ENCODE data around the gene C5.
A peak's percentile ranks its signal among the peaks of the same experiment; 100 is the strongest.

C5 gene

GRCh38 chr9:120989065-120989464 is 61.0 kb downstream of the C5 start:
- Histone ChIP-seq H3K4ac (ENCODE audit: low read depth in 1 of 2, low read length in 2 of 2) (no peak overlapping the region), H3K14ac (ENCODE audit: low read length in 2 of 2) (no peak overlapping the region), H3K4me3 (ENCODE audit: insufficient read depth in 1 of 2, low read depth in 1 of 2, low read length in 2 of 2) (no peak overlapping the region), H3K4me2 (ENCODE audit: low read length, poor library complexity, severe bottlenecking) (no peak overlapping the region), H2AFZ (ENCODE audit: low read depth, low read length) (no peak overlapping the region), H3K27me3 (ENCODE audit: control insufficient read depth in 1 of 2, insufficient read depth in 1 of 2, low read length in 2 of 2) (no peaks in the 10 kb centered on the region), H3K9me3 (ENCODE audit: control insufficient read depth, low read length) (no peaks in the 10 kb centered on the region), H2BK5ac (ENCODE audit: low read depth, low read length, poor library complexity, severe bottlenecking) (no peak overlapping the region), H4K91ac (ENCODE audit: low read length) (no peak overlapping the region), H2BK120ac (ENCODE audit: low read depth, low read length) (no peak overlapping the region), H3K4me1 (ENCODE audit: control insufficient read depth, insufficient read depth, low read depth, low read length) (no peaks in the 10 kb centered on the region), H4K8ac (ENCODE audit: low read length) (no peak overlapping the region), H3K79me1 (replicated peaks; ENCODE audit: low read length, poor library complexity, severe bottlenecking) (no peaks in the 10 kb centered on the region), H3K9ac (ENCODE audit: low read length) (no peak overlapping the region), H3K36me3 (ENCODE audit: control insufficient read depth in 1 of 2, insufficient read depth in 2 of 2, low read depth in 1 of 2, low read length in 2 of 2) (no peaks in the 10 kb centered on the region), H3K23ac (ENCODE audit: low read length in 2 of 2) (no peak overlapping the region), H3K18ac (ENCODE audit: low read depth in 1 of 2, low read length in 2 of 2) (no peak overlapping the region), H2AK5ac (ENCODE audit: low read length, severe bottlenecking) (no peak overlapping the region), H2BK12ac (ENCODE audit: low read length in 2 of 2) (no peak overlapping the region), H2BK15ac (ENCODE audit: low read depth, poor library complexity, severe bottlenecking) (no peak overlapping the region), H3K27ac (ENCODE audit: low read length, poor library complexity, severe bottlenecking) (no peak overlapping the region)
- DNase-seq, result no peak
- WGBS, result 95% methylated on average over 3 of the region's 4 CpGs

DNA sequence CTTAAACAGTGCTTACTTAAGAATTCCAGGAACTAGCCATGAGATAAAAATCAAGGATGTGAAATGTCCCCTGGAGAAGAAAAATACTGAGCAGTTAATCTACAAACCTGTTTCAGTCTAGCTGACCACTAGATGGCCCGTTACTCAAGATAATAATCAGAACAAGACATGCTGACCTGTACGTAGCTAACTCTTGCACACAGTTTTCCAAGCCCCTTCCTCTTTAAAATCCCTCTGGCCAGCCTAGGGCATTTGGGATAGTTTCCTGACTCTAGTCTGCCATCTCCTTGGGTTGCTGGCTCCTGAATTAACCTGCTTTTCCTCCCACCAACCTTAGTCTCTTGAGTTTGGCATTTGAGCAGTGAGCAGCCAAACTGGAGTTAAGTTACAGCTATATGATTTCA is 64.3 kb downstream of the C5 start:
- H2BK5ac ChIP-seq (ENCODE audit: low read depth, low read length, poor library complexity, severe bottlenecking), result no peak overlapping the region
- no peaks in the 10 kb centered on the region for H3K4me1 ChIP-seq (ENCODE audit: control insufficient read depth, insufficient read depth, low read depth, low read length)
- H4K8ac ChIP-seq (ENCODE audit: low read length), result no peak overlapping the region
- peak; percentile 74 for DNase-seq
- 5% methylated on average over 2 of the region's 2 CpGs for WGBS
- no peak overlapping the region for H3K4me2 ChIP-seq (ENCODE audit: low read length, poor library complexity, severe bottlenecking)
- no peak overlapping the region for H3K23ac ChIP-seq (ENCODE audit: low read length in 2 of 2)
- H3K4ac ChIP-seq (ENCODE audit: low read depth in 1 of 2, low read length in 2 of 2), result no peak overlapping the region
- H4K91ac ChIP-seq (ENCODE audit: low read length), result no peak overlapping the region
- no peak overlapping the region for H3K27ac ChIP-seq (ENCODE audit: low read length, poor library complexity, severe bottlenecking)
- H3K27me3 ChIP-seq (ENCODE audit: control insufficient read depth in 1 of 2, insufficient read depth in 1 of 2, low read length in 2 of 2), result no peaks in the 10 kb centered on the region
- H3K4me3 ChIP-seq (ENCODE audit: insufficient read depth in 1 of 2, low read depth in 1 of 2, low read length in 2 of 2), result no peak overlapping the region
- H3K9me3 ChIP-seq (ENCODE audit: control insufficient read depth, low read length), result no peaks in the 10 kb centered on the region
- no peaks in the 10 kb centered on the region for H3K79me1 ChIP-seq (replicated peaks; ENCODE audit: low read length, poor library complexity, severe bottlenecking)
- no peak overlapping the region for H3K14ac ChIP-seq (ENCODE audit: low read length in 2 of 2)
- H2AFZ ChIP-seq (ENCODE audit: low read depth, low read length), result no peak overlapping the region
- H2BK120ac ChIP-seq (ENCODE audit: low read depth, low read length), result no peak overlapping the region
- H3K9ac ChIP-seq (ENCODE audit: low read length), result no peak overlapping the region
- H3K36me3 ChIP-seq (ENCODE audit: control insufficient read depth in 1 of 2, insufficient read depth in 2 of 2, low read depth in 1 of 2, low read length in 2 of 2), result no peaks in the 10 kb centered on the region
- H2BK15ac ChIP-seq (ENCODE audit: low read depth, poor library complexity, severe bottlenecking), result no peak overlapping the region
- H2BK12ac ChIP-seq (ENCODE audit: low read length in 2 of 2), result no peak overlapping the region
- no peak overlapping the region for H3K18ac ChIP-seq (ENCODE audit: low read depth in 1 of 2, low read length in 2 of 2)
- H2AK5ac ChIP-seq (ENCODE audit: low read length, severe bottlenecking), result no peak overlapping the region

DNA sequence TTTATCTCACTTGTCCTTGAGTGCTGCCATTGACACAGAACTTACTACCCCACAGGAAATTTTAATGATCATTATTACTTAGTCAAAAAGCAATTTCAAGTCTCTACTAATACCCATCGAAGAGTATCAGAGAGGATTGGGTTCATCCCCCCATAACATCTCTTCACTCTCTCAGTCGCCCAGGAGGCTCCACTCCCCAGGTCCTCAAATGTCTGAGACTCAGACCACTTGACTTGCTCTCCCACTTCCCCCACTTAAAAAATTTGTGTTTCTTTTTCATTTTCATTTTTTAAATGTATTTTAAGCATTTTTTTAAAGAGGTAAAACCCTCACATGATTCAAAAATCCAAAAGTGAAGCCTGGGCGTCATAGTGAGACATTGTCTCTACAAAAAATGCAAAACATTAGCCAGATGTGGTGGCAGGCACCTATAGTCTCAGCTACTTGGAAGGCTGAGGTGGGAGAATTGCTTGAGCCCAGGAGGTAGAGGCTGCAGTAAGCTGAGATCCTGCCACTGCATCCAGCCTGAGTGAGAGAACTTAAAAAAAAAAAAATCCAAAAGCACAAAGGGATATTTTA is 66.7 kb downstream of the C5 start:
- 85% methylated on average over 3 of the region's 3 CpGs for WGBS
- no peak overlapping the region for H4K91ac ChIP-seq (ENCODE audit: low read length)
- no peak overlapping the region for H2AFZ ChIP-seq (ENCODE audit: low read depth, low read length)
- H3K9me3 ChIP-seq (ENCODE audit: control insufficient read depth, low read length), result no peaks in the 10 kb centered on the region
- H3K4ac ChIP-seq (ENCODE audit: low read depth in 1 of 2, low read length in 2 of 2), result no peak overlapping the region
- no peak overlapping the region for H4K8ac ChIP-seq (ENCODE audit: low read length)
- H3K36me3 ChIP-seq (ENCODE audit: control insufficient read depth in 1 of 2, insufficient read depth in 2 of 2, low read depth in 1 of 2, low read length in 2 of 2), result peaks cover 0 to 3% of the 10 kb centered on the region in 2 experiments
- no peak overlapping the region for H2BK15ac ChIP-seq (ENCODE audit: low read depth, poor library complexity, severe bottlenecking)
- no peak overlapping the region for H3K23ac ChIP-seq (ENCODE audit: low read length in 2 of 2)
- no peak overlapping the region for H2BK5ac ChIP-seq (ENCODE audit: low read depth, low read length, poor library complexity, severe bottlenecking)
- H3K4me2 ChIP-seq (ENCODE audit: low read length, poor library complexity, severe bottlenecking), result no peak overlapping the region
- no peak for DNase-seq
- H3K79me1 ChIP-seq (replicated peaks; ENCODE audit: low read length, poor library complexity, severe bottlenecking), result no peaks in the 10 kb centered on the region
- peak overlapping the region; percentile 52 for H3K9ac ChIP-seq (ENCODE audit: low read length)
- no peak overlapping the region for H3K4me3 ChIP-seq (ENCODE audit: insufficient read depth in 1 of 2, low read depth in 1 of 2, low read length in 2 of 2)
- H2BK120ac ChIP-seq (ENCODE audit: low read depth, low read length), result no peak overlapping the region
- H3K4me1 ChIP-seq (ENCODE audit: control insufficient read depth, insufficient read depth, low read depth, low read length), result no peaks in the 10 kb centered on the region
- H3K14ac ChIP-seq (ENCODE audit: low read length in 2 of 2), result no peak overlapping the region
- H3K27me3 ChIP-seq (ENCODE audit: control insufficient read depth in 1 of 2, insufficient read depth in 1 of 2, low read length in 2 of 2), result no peaks in the 10 kb centered on the region
- no peak overlapping the region for H2BK12ac ChIP-seq (ENCODE audit: low read length in 2 of 2)
- no peak overlapping the region for H3K18ac ChIP-seq (ENCODE audit: low read depth in 1 of 2, low read length in 2 of 2)
- H3K27ac ChIP-seq (ENCODE audit: low read length, poor library complexity, severe bottlenecking), result no peak overlapping the region
- no peak overlapping the region for H2AK5ac ChIP-seq (ENCODE audit: low read length, severe bottlenecking)

DNA sequence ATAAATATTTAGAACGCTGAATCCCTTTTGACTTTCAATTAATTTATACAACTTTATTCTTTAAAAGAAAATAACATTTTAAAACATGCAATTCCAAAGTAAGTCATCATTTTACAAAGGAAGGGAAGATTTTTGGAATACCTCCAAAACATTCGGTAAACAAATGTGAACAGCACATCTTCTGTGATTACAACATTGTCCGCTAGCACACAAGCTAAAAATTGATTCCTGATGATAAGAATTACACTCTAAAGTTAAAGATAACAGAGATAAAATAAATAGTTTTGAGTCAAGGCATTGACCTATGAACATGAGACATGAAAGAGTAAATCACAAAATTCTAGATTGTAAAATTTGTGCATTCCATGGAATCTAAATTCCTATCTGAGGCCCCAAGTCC is 67.2 kb downstream of the C5 start:
- Histone ChIP-seq H3K18ac (ENCODE audit: low read depth in 1 of 2, low read length in 2 of 2) (no peak overlapping the region), H4K8ac (ENCODE audit: low read length) (no peak overlapping the region), H3K4me3 (ENCODE audit: insufficient read depth in 1 of 2, low read depth in 1 of 2, low read length in 2 of 2) (no peak overlapping the region), H3K27ac (ENCODE audit: low read length, poor library complexity, severe bottlenecking) (no peak overlapping the region), H3K4ac (ENCODE audit: low read depth in 1 of 2, low read length in 2 of 2) (no peak overlapping the region), H2BK120ac (ENCODE audit: low read depth, low read length) (no peak overlapping the region), H3K36me3 (ENCODE audit: control insufficient read depth in 1 of 2, insufficient read depth in 2 of 2, low read depth in 1 of 2, low read length in 2 of 2) (peaks cover 0 to 3% of the 10 kb centered on the region in 2 experiments), H3K14ac (ENCODE audit: low read length in 2 of 2) (no peak overlapping the region), H2AFZ (ENCODE audit: low read depth, low read length) (no peak overlapping the region), H2AK5ac (ENCODE audit: low read length, severe bottlenecking) (no peak overlapping the region), H3K79me1 (replicated peaks; ENCODE audit: low read length, poor library complexity, severe bottlenecking) (no peaks in the 10 kb centered on the region), H2BK15ac (ENCODE audit: low read depth, poor library complexity, severe bottlenecking) (no peak overlapping the region), H3K4me2 (ENCODE audit: low read length, poor library complexity, severe bottlenecking) (no peak overlapping the region), H2BK12ac (ENCODE audit: low read length in 2 of 2) (no peak overlapping the region), H3K9ac (ENCODE audit: low read length) (peak overlapping the region; percentile 52), H3K27me3 (ENCODE audit: control insufficient read depth in 1 of 2, insufficient read depth in 1 of 2, low read length in 2 of 2) (no peaks in the 10 kb centered on the region), H3K23ac (ENCODE audit: low read length in 2 of 2) (no peak overlapping the region), H3K9me3 (ENCODE audit: control insufficient read depth, low read length) (no peaks in the 10 kb centered on the region), H2BK5ac (ENCODE audit: low read depth, low read length, poor library complexity, severe bottlenecking) (no peak overlapping the region), H4K91ac (ENCODE audit: low read length) (no peak overlapping the region), H3K4me1 (ENCODE audit: control insufficient read depth, insufficient read depth, low read depth, low read length) (no peaks in the 10 kb centered on the region)
- whole genome bisulfite sequencing, result no CpG with 5 or more reads among the region's 3 CpGs
- DNase-seq, result peak; percentile 33

All from mesenchymal stem cell (in vitro differentiated cells and primary cell).